LNCaP clone FGC (cell line): Measurements from ENCODE around the gene ARID4A.

Source experiments
- DNase-seq: peaks from one replicate; pipeline ENCODE4 v3.0.0-alpha.2; 2011; ENCODE audit warnings: low read depth
- H3K4me3 ChIP-seq: 2 replicates; pipeline ENCODE4 v1.5.1; 2011; ENCODE audit warnings: mild to moderate bottlenecking, low read depth, low read length, control low read depth
- CTCF ChIP-seq: IDR thresholded peaks from 2 replicates; pipeline ENCODE4 v1.5.1; 2012; ENCODE audit warnings: mild to moderate bottlenecking; ENCODE audit not compliant: control insufficient read depth, insufficient read depth; ENCODE audit errors: extremely low read depth

Gene ARID4A

DNA sequence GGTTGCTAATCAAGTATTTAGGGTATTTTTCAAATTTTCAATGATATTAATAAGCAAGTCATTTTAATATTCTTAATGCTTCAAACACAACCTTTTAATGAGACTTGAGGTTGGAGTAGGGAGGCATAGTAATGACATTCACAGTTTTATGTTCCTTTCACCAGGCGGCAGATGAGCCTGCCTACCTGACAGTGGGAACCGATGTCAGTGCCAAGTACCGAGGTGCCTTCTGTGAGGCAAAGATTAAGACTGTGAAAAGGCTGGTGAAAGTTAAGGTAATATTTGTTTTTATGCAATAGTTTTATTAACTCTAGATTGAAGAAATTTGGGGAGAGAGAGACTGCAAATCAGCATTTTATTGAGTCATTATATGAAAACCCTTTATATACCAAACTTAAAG lies 3.1 kb downstream of the ARID4A start:
- H3K4me3 ChIP-seq = no peak overlapping the region
- no peak for DNase-seq
- no peak for TF ChIP-seq CTCF

GRCh38 chr14:58305730-58306129 lies 7.4 kb downstream of the ARID4A start:
- no peak for TF ChIP-seq CTCF
- no peak overlapping the region for H3K4me3 ChIP-seq
- no peak for DNase-seq

DNA sequence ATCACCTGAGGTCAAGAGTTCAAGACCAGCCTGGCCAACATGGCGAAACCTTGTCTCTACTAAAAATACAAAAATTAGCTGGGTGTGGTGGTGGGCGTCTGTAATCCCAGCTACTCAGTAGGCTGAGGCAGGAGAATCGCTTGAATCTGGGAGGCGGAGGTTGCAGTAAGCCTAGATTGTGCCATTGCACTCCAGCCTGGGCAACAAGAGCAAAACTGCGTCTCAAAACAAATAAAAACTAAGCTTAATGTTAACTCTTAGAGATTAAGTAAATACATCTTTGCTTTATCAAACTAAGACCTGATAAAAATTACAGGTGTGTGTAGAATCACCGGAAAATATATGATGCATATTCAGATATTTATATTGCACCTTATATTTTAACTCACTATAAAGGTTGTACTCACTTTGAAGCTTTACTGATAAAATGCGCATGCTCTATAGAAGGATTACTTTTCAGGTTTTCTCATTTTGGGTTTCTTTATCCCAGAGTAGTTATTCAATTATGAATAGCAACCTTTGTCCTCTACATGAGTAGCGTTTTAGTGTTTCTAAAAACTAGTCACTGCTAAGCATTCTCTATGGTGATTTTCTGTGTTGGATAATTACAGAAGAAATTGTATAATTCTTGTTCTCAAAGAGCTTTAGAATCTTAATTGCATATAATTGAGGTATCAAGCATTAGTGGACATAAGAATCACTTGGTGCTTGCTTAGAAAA lies 9.4 kb downstream of the ARID4A start:
- H3K4me3 ChIP-seq = no peak overlapping the region
- DNase-seq = no peak
- TF ChIP-seq CTCF = no peak

- H3K4me3 ChIP-seq = no peak overlapping the region
- DNase-seq = no peak
- no peak for TF ChIP-seq CTCF
Measured at GRCh38 chr14:58309086-58309485, 10.7 kb downstream of the ARID4A start.

- no peak for TF ChIP-seq CTCF
- H3K4me3 ChIP-seq = no peak overlapping the region
- no peak for DNase-seq
Measured at GRCh38 chr14:58313699-58314098, 15.3 kb downstream of the ARID4A start.

GRCh38 chr14:58315606-58316005 lies 17.3 kb downstream of the ARID4A start:
- DNase-seq = no peak
- TF ChIP-seq CTCF = no peak
- no peak overlapping the region for H3K4me3 ChIP-seq

DNA sequence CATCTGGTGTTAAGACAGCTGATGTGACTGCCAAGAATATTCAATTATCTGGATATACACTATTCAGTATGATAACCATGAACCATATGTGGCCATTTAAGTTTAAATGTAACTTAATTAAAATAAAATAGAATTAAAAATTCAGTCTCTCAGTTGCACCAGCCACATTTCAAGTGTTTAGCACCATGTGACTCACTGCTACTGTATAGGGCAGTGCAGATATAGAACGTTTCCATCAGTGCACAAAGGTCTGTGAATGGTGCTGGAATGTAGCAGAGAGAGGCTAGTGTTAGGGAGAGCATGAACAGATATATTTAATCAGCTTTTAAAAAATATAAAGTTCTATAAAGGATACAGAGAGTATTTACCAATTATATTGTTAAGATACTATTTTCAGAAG lies 28.7 kb downstream of the ARID4A start:
- no peak overlapping the region for H3K4me3 ChIP-seq
- no peak for DNase-seq
- no peak for TF ChIP-seq CTCF
